Sciatic nerve (tissue), 2 donors: ENCODE data around the gene INHBB. TPM values are rescaled to one million over a fixed set of nuclear protein-coding genes. Genes with fewer than 3 reads are reported as not detected.

Experiments used
- ATAC-seq: fragments of 200-7000 bp; cut with Tn5 transposase; one replicate; pipeline ENCODE4 v1.9.1; 2020; ENCODE audit warnings: mild to moderate bottlenecking, moderate library complexity
- DNase-seq: peaks from one replicate; pipeline ENCODE4 v3.0.0-alpha.2; 2020; ENCODE audit warnings: low spot score
- intact Hi-C: fragments of 100-400 bp; cut with DNase I; formaldehyde crosslinking; loops from one replicate; pipeline ENCODE4 v1.14.2; 2022
- total RNA-seq: library from RNA; stranded (reverse); fragmentation: NEBNext Ultra II Directional; extraction: Animal tissue kit (Norgen Biotek cat#: 25700); gene quantifications from one replicate; pipeline ENCODE4 v1.2.1, GENCODE V29; 2021
- donor health status: DM: no; HTN: no; CAD: no.
- donor health status: DM: no; HTN: no; CAD: no.

The INHBB gene
- total RNA-seq, 1 donor from 2014 or later = 37.4 TPM

DNA sequence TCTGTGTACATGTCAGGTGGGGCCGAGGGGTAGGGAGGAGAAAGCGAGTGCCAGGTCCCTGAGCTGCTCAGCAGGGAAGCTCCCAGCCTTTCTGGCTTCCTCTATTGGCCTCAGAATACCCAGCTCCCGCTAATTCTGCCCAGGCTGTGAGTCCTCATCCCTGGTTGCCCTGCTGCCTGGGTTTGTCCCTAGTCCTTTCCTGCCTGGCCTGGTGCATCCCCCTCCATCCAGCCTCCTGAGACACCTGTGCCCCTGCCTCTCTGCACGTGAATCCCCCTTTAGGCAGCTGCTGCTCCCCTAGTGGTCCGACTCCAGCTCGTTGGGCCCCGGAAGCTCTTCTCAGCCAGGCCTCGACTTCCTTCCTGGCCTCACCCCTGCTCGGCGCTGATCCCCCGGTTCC is 54.6 kb downstream of the INHBB start:
- DNase-seq = peak; percentile 34
- intact Hi-C loops = no loop called here
- no peak for ATAC-seq

Other genes starting within 250 kb of the INHBB start
- gene TMEM185B, start 122.7 kb upstream of the INHBB start, total RNA-seq = 19.9 TPM
- 52.8 TPM for gene RALB, start 93.3 kb upstream of the INHBB start, total RNA-seq